K562 (cell line): ENCODE results near the gene PRKD1. TPM values are rescaled to one million over a fixed set of nuclear protein-coding genes. Genes with fewer than 3 reads are reported as not detected.

Experiments used
- ATAC-seq: fragments of 200-7000 bp; cut with Tn5 transposase; 3 replicates; pipeline ENCODE4 v1.9.1; 2020; ENCODE audit warnings: moderate library complexity
- BruUV-seq: library from RNA; stranded (reverse); fragments of 400-500 nt; replicated peaks from 2 replicates; lab custom pipeline; 2021; lab: Mats Ljungman, UMichigan
- CTCF ChIA-PET: fragments of 300-600 bp; formaldehyde crosslinking; extraction: SDS; loops from one replicate; lab custom pipeline; 2021; ENCODE audit warnings: low intra/inter-chr PET ratio; lab: Yijun Ruan, JAX
- POLR2A ChIA-PET: fragments of 300-600, 350-650 bp; sonication (Branson Sonifier 250); formaldehyde crosslinking; extraction: SDS; loops from one replicate; lab custom pipeline; 2021; ENCODE audit warnings: antibody characterized with exemption, inconsistent platforms; lab: Yijun Ruan, JAX
- DNase-seq, 4 experiments: peaks; one replicate each; pipeline versions ENCODE4 v3.0.0 to v3.0.0-alpha.2; 2011 to 2018; ENCODE audit warnings: low spot score in 3 of 4, mixed read lengths in 3 of 4; ENCODE audit errors: extremely low read depth in 1 of 4
- FAIRE-seq: peaks from 2 replicates; lab custom pipeline; 2011; peaks lifted over from hg19 to GRCh38; lab: Jason Lieb, UNC
- H2AFZ ChIP-seq: 2 replicates; pipeline ENCODE4 v1.6.0; 2011; ENCODE audit warnings: low read depth, low read length, control low read depth, inconsistent platforms
- H3K27ac ChIP-seq: fragments of 200-600 bp; 3 replicates; pipeline ENCODE4 v1.8.0; 2011; ENCODE audit warnings: low read depth, mild to moderate bottlenecking, control low read depth, inconsistent platforms, low read length, moderate library complexity, mixed read lengths; ENCODE audit errors: extremely low read depth
- H3K27me3 ChIP-seq, 2 experiments: fragments of 300-600 bp in 1 of 2; 2 replicates in 1 of 2; 3 replicates in 1 of 2; pipeline versions ENCODE4 v1.6.0 to v1.8.0; 2011; ENCODE audit warnings: inconsistent platforms in 2 of 2, low read length in 2 of 2, mild to moderate bottlenecking in 1 of 2, mixed read lengths in 1 of 2, moderate library complexity in 1 of 2; ENCODE audit not compliant: control insufficient read depth in 2 of 2, insufficient read depth in 2 of 2
- H3K36me3 ChIP-seq: fragments of 300-600 bp; 3 replicates; pipeline ENCODE4 v1.8.0; 2011; ENCODE audit warnings: mild to moderate bottlenecking, low read length, inconsistent platforms; ENCODE audit not compliant: control insufficient read depth, insufficient read depth
- H3K4me1 ChIP-seq, 2 experiments: fragments of 200-600 bp in 1 of 2; replicated peaks in 1 of 2; 2 replicates in 1 of 2; 3 replicates in 1 of 2; pipeline versions ENCODE4 v1.5.1 to v1.8.0; 2011; ENCODE audit warnings: inconsistent platforms in 2 of 2, low read length in 2 of 2, mild to moderate bottlenecking in 1 of 2, mixed read lengths in 1 of 2, moderate library complexity in 1 of 2; ENCODE audit not compliant: control insufficient read depth in 2 of 2, insufficient read depth in 2 of 2
- H3K4me2 ChIP-seq: 2 replicates; pipeline ENCODE4 v1.6.1; 2011; ENCODE audit warnings: low read length, control low read depth, inconsistent platforms, mixed read lengths; ENCODE audit not compliant: insufficient read depth
- H3K4me3 ChIP-seq: fragments of 200-600 bp; sonication (generic), shearing (Covaris generic); 2 replicates; pipeline ENCODE4 v1.5.1; 2016; ENCODE audit warnings: control low read depth, inconsistent platforms
- H3K79me2 ChIP-seq: fragments of 200-600 bp; 3 replicates; pipeline ENCODE4 v1.8.0; 2011; ENCODE audit warnings: low read length, inconsistent platforms; ENCODE audit not compliant: control insufficient read depth, insufficient read depth
- H3K9ac ChIP-seq, 2 experiments: 2 replicates each; pipeline versions ENCODE4 v1.6.0 to v1.6.1; 2011; ENCODE audit warnings: low read depth in 2 of 2, low read length in 2 of 2, control low read depth in 1 of 2, inconsistent platforms in 1 of 2, mild to moderate bottlenecking in 1 of 2, mixed read lengths in 1 of 2; ENCODE audit not compliant: insufficient read depth in 1 of 2
- H3K9me1 ChIP-seq: one replicate; pipeline ENCODE4 v1.6.0; 2011; ENCODE audit warnings: inconsistent platforms, mild to moderate bottlenecking, low read length, moderate library complexity; ENCODE audit not compliant: control insufficient read depth, insufficient read depth
- H3K9me3 ChIP-seq: replicated peaks from 2 replicates; pipeline ENCODE4 v1.5.1; 2011; ENCODE audit warnings: low read depth, low read length, inconsistent platforms; ENCODE audit not compliant: control insufficient read depth, insufficient read depth
- H4K20me1 ChIP-seq: replicated peaks from 2 replicates; pipeline ENCODE4 v1.6.1; 2011; ENCODE audit warnings: low read length, inconsistent platforms, mixed read lengths; ENCODE audit not compliant: control insufficient read depth, insufficient read depth
- CREM ChIP-seq: IDR thresholded peaks from 2 replicates; pipeline ENCODE4 v1.6.1; 2014; ENCODE audit warnings: antibody characterized with exemption, low read depth
- ESRRA ChIP-seq: fragments of 450-650 bp; IDR thresholded peaks from 2 replicates; pipeline ENCODE4 v1.6.1; 2014; ENCODE audit warnings: low read depth, mild to moderate bottlenecking, moderate library complexity, borderline replicate concordance
- FOSL1 ChIP-seq: fragments of 200-800 bp; sonication (Bioruptor generic); conservative IDR thresholded peaks from 2 replicates; pipeline ENCODE4 v1.6.1; 2016; ENCODE audit warnings: missing genetic modification characterization, missing compliant biosample characterization
- FOXP1 ChIP-seq: sonication (generic); formaldehyde crosslinking; IDR thresholded peaks from 2 replicates; pipeline ENCODE4 v1.8.0; 2022; ENCODE audit warnings: mild to moderate bottlenecking, missing genetic modification reagents
- GATAD2B ChIP-seq: fragments of 450-650 bp; IDR thresholded peaks from 2 replicates; pipeline ENCODE4 v1.6.1; 2017; ENCODE audit warnings: mild to moderate bottlenecking, borderline replicate concordance
- MBD2 ChIP-seq: sonication (generic); IDR thresholded peaks from 2 replicates; pipeline ENCODE4 v1.6.1; 2016; ENCODE audit warnings: low read depth, borderline replicate concordance
- MXI1 ChIP-seq: IDR thresholded peaks from 2 replicates; pipeline ENCODE4 v1.6.1; 2011; ENCODE audit warnings: low read depth, mild to moderate bottlenecking, improper control_type of control experiment, low read length
- POLR2B ChIP-seq: fragments of 450-650 bp; IDR thresholded peaks from 2 replicates; pipeline ENCODE4 v1.6.1; 2018; ENCODE audit warnings: low read depth; ENCODE audit not compliant: partially characterized antibody
- TEAD1 ChIP-seq, 2 experiments: fragments of 450-650 bp in 1 of 2; sonication (generic) in 1 of 2; formaldehyde crosslinking; IDR thresholded peaks; 2 replicates each; pipeline versions ENCODE4 v1.4.0 to v1.8.0; 2020 to 2022; ENCODE audit warnings: mild to moderate bottlenecking in 2 of 2, missing genetic modification reagents in 1 of 2
- WGBS: fragments of 100-300 bp; shearing (Covaris generic); methylation state at CpG from one replicate; pipeline ENCODE4 v1.1.6; 2016; ENCODE audit warnings: low coverage, mixed read lengths; ENCODE audit not compliant: insufficient coverage; ENCODE audit errors: missing lambda C conversion rate; 5-methylcytosine and 5-hydroxymethylcytosine counted together
- in situ Hi-C: fragments of 300-500 bp; cut with MboI; formaldehyde crosslinking; loops from 4 replicates; pipeline ENCODE4 v1.15.0; 2018; ENCODE audit warnings: inconsistent platforms, mixed read lengths
- intact Hi-C: fragments of 100-400 bp; cut with micrococcal nuclease; formaldehyde crosslinking; loops from 2 replicates; pipeline ENCODE4 v1.14.2; 2022
- polyA plus RNA-seq, 8 experiments: library from polyadenylated mRNA; depleted of rRNA in 4 of 8; stranded (reverse) in 5 of 8; unstranded in 3 of 8; fragments of >200 nt; fragmentation: Nextera tagmentation in 2 of 8; fragmentation: Illumina TruSeq in 1 of 8; extraction: Ambion mirVana in 2 of 8; extraction: Trizol in 1 of 8; gene quantifications; 2 replicates each; pipeline versions ENCODE4 v1.2.1 to v1.2.3, GENCODE V29; 2011 to 2014; ENCODE audit warnings: inconsistent platforms in 1 of 8, missing spikeins in 1 of 8
- total RNA-seq, 7 experiments: library from RNA; depleted of rRNA in 6 of 7; stranded (reverse); fragments of >200 nt in 6 of 7; fragmentation: Illumina TruSeq in 2 of 7; extraction: Trizol in 2 of 7; gene quantifications; 2 replicates each; pipeline versions ENCODE4 v1.2.1 to v1.2.3, GENCODE V29; 2011 to 2021; ENCODE audit warnings: low replicate concordance in 1 of 7
- TF ChIP-seq, protein P1 (sequence below): sonication (generic); formaldehyde crosslinking; IDR thresholded peaks from 2 replicates; pipeline ENCODE4 v1.8.0; 2023; ENCODE audit warnings: missing genetic modification reagents, mild to moderate bottlenecking, borderline replicate concordance
- TF ChIP-seq, protein P2 (sequence below): fragments of 450-650 bp; formaldehyde crosslinking; IDR thresholded peaks from 2 replicates; pipeline ENCODE4 v1.4.0; 2020; ENCODE audit warnings: mild to moderate bottlenecking, moderate library complexity
- TF ChIP-seq, protein P3 (sequence below): sonication (generic); formaldehyde crosslinking; IDR thresholded peaks from 2 replicates; pipeline ENCODE4 v1.4.0; 2020; ENCODE audit warnings: mild to moderate bottlenecking, missing genetic modification reagents

PRKD1 gene
- total and polyA plus RNA-seq, 9 of the 15 experiments (the other 6 are each of a cell fraction or from before 2014, with no cell fraction given): 0.04 to 0.25 (median 0.13) TPM; not detected in 1

DNA sequence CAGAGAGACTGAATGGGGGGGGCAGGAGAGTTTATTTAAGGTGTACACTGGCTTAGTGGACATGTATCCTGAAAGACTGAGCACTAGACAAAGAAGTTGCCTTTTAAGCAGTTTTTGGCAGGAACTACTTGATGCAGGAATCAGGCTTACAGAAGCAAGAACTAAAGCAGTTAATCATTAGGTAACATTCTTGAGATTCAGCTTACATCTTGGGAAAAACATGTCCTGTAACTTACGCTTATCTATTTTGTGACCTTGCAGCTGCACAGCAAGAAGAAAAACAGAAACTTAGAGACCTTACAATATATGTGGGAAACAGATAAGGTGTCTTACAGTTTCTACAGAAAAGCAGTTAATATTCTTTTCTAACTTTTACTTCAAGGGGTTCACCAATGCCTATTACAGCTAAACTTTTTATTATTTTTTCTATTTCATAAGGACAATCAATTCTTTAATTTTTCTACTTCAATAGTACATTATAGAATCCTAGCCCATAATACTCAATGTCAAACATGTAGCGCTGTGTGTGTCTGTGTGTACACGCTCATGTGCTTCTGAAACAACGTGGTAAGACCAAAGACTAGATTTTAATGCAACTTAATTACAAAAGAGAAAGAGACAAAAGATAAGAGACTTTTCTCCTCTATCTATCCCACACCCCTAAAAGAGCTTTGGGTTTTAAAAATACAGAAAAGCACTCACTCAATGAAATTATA lies 276.9 kb downstream of the PRKD1 start:
- BruUV-seq: no TSS peak
- H3K27me3 ChIP-seq: no peaks in the 10 kb centered on the region
- H2AFZ ChIP-seq: peak overlapping the region; percentile 69
- H4K20me1 ChIP-seq: no peaks in the 10 kb centered on the region
- H3K27ac ChIP-seq: peak overlapping the region; percentile 84
- in situ Hi-C loops: no loop called here
- peaks cover 17% of the 10 kb centered on the region for H3K9me3 ChIP-seq
- peak; percentile 85 for FAIRE-seq
- WGBS: 13% methylated on average over 4 of the region's 4 CpGs
- DNase-seq: peak in 3 of 4 experiments; percentile 7 to 74 (median 26)
- H3K9ac ChIP-seq: peak overlapping the region in 1 of 2 experiments; percentile 51; a peak in 3 of 4 replicates
- intact Hi-C loops: no loop called here
- H3K79me2 ChIP-seq: no peaks in the 10 kb centered on the region
- H3K4me3 ChIP-seq: no peak overlapping the region
- ATAC-seq: peak; percentile 81
- ChIA-PET POLR2A (no interaction called here), CTCF (no interaction called here)
- no peaks in the 10 kb centered on the region for H3K9me1 ChIP-seq
- H3K4me1 ChIP-seq: peaks cover 6 to 14% of the 10 kb centered on the region in 2 experiments; a peak in 4 of 5 replicates
- no peaks in the 10 kb centered on the region; the same call in 2 of the 3 replicates for H3K36me3 ChIP-seq
- peak overlapping the region; percentile 50 for H3K4me2 ChIP-seq
- TF ChIP-seq GATAD2B: no peak
- no peak for TF ChIP-seq MBD2
- no peak for TF ChIP-seq TEAD1 (CRISPR knock-in tag; IDR thresholded peaks at IDR 0.05)
- TF ChIP-seq, protein P1, sequence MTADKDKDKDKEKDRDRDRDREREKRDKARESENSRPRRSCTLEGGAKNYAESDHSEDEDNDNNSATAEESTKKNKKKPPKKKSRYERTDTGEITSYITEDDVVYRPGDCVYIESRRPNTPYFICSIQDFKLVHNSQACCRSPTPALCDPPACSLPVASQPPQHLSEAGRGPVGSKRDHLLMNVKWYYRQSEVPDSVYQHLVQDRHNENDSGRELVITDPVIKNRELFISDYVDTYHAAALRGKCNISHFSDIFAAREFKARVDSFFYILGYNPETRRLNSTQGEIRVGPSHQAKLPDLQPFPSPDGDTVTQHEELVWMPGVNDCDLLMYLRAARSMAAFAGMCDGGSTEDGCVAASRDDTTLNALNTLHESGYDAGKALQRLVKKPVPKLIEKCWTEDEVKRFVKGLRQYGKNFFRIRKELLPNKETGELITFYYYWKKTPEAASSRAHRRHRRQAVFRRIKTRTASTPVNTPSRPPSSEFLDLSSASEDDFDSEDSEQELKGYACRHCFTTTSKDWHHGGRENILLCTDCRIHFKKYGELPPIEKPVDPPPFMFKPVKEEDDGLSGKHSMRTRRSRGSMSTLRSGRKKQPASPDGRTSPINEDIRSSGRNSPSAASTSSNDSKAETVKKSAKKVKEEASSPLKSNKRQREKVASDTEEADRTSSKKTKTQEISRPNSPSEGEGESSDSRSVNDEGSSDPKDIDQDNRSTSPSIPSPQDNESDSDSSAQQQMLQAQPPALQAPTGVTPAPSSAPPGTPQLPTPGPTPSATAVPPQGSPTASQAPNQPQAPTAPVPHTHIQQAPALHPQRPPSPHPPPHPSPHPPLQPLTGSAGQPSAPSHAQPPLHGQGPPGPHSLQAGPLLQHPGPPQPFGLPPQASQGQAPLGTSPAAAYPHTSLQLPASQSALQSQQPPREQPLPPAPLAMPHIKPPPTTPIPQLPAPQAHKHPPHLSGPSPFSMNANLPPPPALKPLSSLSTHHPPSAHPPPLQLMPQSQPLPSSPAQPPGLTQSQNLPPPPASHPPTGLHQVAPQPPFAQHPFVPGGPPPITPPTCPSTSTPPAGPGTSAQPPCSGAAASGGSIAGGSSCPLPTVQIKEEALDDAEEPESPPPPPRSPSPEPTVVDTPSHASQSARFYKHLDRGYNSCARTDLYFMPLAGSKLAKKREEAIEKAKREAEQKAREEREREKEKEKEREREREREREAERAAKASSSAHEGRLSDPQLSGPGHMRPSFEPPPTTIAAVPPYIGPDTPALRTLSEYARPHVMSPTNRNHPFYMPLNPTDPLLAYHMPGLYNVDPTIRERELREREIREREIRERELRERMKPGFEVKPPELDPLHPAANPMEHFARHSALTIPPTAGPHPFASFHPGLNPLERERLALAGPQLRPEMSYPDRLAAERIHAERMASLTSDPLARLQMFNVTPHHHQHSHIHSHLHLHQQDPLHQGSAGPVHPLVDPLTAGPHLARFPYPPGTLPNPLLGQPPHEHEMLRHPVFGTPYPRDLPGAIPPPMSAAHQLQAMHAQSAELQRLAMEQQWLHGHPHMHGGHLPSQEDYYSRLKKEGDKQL (CRISPR knock-in tag): no peak
- no peak for TF ChIP-seq POLR2B
- TF ChIP-seq ESRRA: peak; percentile 80
- no peak for TF ChIP-seq FOXP1
- TF ChIP-seq MXI1: no peak
- peak; percentile 30; the same call in 1 of the 2 replicates for TF ChIP-seq CREM
- TF ChIP-seq, protein P2, sequence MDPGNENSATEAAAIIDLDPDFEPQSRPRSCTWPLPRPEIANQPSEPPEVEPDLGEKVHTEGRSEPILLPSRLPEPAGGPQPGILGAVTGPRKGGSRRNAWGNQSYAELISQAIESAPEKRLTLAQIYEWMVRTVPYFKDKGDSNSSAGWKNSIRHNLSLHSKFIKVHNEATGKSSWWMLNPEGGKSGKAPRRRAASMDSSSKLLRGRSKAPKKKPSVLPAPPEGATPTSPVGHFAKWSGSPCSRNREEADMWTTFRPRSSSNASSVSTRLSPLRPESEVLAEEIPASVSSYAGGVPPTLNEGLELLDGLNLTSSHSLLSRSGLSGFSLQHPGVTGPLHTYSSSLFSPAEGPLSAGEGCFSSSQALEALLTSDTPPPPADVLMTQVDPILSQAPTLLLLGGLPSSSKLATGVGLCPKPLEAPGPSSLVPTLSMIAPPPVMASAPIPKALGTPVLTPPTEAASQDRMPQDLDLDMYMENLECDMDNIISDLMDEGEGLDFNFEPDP (CRISPR knock-in tag): no peak
- no peak for TF ChIP-seq FOSL1 (tag)
- TF ChIP-seq, protein P3, sequence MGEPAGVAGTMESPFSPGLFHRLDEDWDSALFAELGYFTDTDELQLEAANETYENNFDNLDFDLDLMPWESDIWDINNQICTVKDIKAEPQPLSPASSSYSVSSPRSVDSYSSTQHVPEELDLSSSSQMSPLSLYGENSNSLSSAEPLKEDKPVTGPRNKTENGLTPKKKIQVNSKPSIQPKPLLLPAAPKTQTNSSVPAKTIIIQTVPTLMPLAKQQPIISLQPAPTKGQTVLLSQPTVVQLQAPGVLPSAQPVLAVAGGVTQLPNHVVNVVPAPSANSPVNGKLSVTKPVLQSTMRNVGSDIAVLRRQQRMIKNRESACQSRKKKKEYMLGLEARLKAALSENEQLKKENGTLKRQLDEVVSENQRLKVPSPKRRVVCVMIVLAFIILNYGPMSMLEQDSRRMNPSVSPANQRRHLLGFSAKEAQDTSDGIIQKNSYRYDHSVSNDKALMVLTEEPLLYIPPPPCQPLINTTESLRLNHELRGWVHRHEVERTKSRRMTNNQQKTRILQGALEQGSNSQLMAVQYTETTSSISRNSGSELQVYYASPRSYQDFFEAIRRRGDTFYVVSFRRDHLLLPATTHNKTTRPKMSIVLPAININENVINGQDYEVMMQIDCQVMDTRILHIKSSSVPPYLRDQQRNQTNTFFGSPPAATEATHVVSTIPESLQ (CRISPR knock-in tag): no peak
